GM19324 (cell line): ENCODE data around the gene CDH19.

Experiments used
- ATAC-seq: cut with Tn5 transposase; IDR thresholded peaks from one replicate; pipeline ENCODE4 v1.9.1; 2021; ENCODE audit warnings: mild to moderate bottlenecking, moderate library complexity; ENCODE audit not compliant: unreplicated experiment, low FRiP score

Gene CDH19

DNA sequence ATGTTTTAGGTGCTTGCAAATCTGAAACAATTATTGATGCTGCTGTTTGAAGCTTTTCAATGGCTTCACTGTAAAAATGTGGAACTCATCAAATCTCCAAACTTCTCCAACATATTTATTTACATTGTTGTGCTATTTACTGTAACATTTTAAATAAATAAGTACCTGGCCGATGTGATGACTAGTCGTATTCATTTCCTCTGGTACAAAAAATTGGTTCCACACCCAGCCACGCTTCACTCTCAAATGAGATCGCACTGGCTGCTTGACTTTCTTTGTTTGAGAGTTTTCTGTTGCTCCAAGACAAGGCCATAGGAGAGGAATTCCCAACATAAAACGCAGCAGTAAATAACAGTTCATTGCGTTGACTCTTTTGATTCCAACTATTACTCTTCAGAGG lies 32.0 kb downstream of the CDH19 start:
- no peak for ATAC-seq

DNA sequence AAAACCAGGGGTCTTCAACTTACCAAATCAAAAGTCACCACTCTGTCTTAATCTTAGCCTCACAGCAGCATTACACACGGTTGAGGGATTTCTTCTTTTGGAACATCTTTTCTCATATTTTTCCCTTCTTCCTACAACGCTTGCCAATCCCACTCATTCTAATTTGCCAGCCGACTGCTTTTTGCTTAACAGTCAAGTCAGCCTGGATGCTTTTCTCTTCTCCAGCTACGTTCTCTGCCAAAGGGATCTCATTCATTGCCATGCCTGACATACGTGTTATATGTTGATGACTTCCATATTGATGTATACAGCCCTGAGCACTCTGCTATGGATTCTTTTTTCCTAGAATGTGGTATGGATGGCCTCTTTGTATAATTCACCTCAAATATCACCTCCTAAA lies 37.3 kb downstream of the CDH19 start:
- ATAC-seq, result no peak

DNA sequence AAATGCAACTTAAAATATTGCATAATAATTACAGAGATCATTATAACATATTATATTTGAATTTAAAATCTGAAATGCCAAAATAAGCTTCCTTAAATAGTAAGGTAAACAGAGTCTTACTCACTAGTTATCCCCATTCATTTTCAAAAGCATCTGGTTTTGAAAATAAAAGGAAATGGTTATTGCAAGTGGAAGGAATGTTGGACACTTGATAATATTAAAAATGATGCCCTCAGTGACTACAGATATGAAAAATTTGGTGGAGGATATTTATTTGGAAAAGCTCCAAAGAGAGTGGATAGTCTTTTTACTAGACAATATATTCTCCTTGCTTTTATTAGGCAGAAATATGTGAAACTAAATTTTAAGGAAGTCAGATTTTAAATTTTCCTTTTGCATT lies 39.7 kb downstream of the CDH19 start:
- no peak for ATAC-seq

DNA sequence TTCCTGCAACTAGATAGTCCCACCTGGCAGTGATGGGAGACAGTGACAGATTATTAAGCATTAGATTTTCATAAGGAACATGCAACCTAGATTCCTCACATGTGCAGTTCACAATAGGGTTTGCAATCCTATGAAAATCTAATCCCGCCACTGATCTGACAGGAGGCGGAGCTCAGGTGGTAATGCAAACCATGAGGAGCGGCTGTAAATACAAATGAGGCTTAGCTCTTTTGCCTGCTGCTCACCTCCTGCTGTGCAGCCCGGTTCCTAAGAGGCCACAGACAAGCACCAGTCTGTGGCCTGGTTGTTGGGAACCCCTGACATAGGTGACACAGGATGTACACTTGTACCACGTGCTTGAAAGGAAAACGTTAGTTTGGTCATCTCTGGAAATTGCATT lies 41.6 kb downstream of the CDH19 start:
- no peak for ATAC-seq

DNA sequence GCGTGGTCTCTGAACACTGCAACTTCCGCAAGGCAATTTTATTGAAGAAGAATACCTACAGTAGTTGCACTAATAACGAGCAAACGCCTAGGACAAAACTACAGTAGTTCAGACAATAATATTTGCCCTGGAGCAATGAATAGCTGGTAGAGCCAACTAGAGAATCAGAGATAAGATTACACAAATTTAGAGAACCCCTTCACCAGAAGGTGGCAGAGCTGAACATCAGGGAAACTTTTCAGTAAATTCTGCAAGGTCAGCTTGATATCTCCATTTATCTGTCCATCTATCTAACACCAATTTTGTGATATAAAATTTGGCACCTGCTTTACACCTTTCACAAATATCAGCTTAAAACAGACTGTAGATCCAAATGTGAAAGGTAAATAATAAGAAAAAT lies 43.8 kb downstream of the CDH19 start:
- ATAC-seq, result no peak

DNA sequence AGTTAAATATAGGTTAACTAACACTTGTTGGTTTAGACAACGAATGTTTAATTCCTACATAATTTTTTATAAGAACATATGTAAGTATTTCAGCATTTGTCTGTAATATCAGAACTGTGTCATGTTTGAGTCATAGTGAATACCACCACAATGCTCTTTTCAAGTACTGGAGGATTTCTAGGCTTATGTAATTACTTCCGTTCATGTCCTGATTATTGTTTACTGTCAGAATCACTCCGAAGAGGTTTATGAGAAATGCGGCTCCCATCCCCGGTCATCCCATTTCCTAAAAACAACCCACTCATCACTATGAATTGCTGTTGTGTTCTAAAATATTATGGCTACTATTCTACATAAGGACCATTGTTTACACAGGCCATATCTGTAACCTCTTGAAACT lies 45.1 kb downstream of the CDH19 start:
- ATAC-seq, result no peak

DNA sequence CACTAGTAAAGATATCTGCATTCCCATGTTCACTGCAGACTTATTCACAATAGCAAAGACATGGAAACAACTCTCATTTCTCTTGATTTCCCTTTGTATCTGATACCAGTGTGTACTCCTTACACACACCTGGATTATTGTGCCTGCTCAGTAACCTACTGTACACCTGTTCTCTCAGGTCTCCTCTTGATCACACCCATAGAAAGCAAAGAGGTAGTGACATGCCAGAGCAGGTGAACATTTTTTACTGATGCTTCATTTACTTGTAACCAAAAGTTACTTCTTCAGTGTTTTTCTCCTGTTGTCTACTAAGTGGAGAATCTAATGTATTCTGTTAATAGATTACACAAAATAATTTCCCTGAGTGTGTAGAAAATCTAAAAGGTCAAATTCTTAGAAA lies 46.8 kb downstream of the CDH19 start:
- no peak for ATAC-seq

DNA sequence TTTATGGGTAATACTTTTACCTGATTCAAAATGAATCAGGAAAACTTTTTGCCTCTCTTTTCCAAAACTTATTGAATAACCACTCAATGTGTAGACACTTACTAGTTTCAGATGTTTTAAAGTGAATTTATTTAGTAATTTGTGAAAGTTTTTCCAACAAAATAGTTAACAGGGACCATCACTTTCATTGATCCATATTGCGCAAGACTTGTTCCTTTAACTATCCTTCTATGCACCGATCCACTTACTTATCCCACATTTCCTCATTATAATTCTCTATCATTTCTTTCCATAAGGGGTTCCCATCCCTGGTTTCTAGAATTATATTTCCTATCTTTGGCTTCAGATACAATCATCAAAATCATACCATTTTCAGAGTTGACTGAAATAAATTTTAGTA lies 48.3 kb downstream of the CDH19 start:
- no peak for ATAC-seq

DNA sequence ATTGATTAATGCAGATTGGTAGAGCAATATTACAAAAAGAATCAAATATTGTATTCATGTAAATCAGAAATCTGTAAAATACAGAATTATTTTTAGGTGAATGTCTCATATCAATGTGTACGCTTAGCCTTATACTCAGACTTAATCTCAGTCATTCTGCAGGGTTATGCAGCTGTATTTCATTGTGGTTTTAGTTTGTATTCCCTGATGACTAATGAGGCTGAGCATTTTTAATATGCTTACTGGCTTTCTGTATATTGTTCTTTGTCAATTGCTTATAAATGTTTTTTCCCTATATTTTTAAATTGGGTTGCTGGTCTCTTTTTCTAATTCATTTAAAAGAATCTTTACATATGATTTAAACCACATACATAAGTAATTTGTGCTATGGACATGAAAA lies 50.1 kb downstream of the CDH19 start:
- ATAC-seq, result no peak

DNA sequence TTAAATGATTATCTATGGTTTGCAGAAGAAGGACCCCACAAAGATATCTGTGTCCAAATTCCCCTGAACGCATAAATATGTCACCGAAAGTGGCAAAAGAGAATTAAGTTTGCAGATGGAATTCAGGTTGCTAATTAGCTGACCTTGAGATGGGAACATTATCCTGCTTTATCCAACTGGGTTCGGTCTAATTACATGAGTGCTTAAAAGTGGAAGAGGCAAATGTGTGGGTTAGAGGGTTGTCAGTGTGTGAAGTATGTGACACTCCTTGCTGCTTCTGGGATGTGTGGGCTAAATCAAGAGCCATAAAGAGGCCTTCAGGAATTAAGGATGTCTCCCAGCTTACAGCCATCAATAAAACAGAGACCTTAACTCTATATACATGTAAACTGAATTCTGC lies 53.5 kb downstream of the CDH19 start:
- no peak for ATAC-seq

DNA sequence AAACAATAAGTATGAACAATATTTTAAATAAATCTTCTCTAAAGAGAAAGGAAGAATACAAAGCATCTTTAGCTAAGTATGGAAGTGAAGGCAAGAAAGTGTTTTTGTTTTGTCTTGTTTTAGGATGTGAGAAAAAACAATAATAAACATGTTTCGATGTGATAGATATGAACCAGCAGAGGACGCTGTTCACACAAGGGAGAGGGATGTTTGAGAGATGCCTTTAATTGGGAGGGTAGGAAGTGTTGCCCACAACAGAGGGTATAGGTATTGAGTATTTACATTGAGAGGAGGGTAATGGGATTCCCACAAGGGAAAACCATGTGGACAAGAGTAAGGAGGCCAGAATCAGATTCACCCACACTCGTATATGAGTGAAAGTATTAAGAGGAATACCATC lies 55.1 kb downstream of the CDH19 start:
- no peak for ATAC-seq

DNA sequence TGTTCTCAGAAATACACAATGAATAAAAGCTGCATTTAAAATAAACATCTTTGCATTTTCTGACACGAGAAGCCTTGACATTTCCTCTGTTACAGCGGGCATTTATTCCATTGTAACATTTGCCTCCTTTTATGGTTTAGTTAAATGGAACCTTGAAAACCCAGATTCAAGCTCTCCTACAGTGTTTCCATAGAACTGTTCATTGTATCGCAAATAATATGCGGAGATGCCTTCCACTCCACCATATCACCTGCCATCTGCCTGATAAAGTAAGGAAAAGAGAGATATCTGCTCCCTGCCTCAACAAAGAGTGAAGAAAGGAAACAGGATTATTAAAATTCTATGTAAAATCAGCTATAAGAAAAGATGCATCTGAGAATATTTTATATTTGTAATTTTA lies 69.8 kb downstream of the CDH19 start:
- ATAC-seq, result no peak

DNA sequence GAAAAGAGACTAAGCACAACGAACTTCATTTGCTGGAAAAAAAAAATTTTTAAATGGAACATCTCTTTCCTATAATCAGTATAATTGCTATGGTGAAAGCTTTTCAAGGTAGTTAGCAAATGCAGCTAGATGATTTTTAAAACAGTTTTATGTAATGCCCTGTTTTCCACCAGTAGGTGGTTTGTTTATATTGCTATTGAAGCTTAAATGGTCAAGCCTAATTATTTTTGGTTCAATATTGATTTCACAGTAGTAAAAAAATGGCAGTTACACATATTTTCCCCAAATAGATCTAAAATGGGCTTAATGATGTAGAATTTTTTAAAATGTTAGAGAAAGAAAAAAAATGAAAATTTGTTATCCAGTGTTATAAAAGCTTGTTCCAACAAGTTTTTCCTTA lies 70.2 kb downstream of the CDH19 start:
- ATAC-seq, result no peak

DNA sequence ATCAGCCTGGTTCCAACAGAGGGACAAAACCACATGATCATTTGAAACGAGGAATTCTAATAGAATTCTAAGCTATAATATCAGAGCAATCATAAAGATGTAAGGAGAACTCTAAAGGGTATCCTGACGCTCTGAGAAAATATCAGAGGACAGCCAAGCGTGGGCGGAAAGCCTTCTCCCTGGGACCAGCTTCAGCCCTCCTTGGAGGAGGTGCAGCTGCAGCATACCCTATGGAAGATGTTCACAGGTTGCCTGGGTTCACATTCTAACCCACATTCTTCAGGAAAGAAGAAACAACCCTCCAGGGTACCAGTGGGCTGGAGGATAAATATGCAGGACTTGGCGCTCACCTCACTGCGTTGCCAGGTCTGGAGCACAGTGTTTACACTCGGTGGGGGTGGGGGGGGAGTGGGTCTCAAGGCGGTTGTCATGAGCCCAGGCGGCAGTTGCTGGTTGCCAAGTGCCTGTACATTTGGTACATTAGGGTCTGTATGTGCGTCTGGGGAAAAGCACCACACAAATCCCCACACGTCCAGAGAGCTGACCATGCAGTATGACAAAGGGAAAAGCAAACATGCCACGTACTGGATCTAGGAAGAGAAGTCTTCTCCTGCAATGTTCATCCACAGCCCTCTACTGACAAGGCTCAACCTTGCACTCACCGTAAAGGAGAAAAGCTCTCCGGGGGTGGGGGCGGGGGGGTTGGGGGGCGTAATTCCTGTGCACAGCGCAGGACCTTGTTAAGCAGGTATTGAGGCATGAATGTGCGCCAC lies 80.5 kb downstream of the CDH19 start:
- no peak for ATAC-seq

DNA sequence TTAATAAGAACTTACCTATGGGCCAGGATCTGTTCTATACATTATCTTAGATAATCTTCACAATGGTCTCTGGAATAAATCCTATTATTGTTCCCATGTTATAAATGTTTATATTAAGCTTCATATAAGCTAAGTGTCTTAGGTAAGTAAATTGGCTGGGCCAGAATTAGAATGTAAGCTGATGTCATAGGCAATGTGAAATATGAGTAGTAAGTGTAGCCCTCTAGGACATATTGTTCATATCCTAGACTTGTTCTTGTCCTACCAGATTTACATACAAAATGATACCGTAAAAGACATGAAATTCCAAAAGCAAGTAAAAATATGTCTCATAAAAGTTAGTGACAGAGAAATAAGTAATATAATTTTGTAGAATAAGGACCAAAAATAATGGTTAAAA lies 89.9 kb downstream of the CDH19 start:
- no peak for ATAC-seq

DNA sequence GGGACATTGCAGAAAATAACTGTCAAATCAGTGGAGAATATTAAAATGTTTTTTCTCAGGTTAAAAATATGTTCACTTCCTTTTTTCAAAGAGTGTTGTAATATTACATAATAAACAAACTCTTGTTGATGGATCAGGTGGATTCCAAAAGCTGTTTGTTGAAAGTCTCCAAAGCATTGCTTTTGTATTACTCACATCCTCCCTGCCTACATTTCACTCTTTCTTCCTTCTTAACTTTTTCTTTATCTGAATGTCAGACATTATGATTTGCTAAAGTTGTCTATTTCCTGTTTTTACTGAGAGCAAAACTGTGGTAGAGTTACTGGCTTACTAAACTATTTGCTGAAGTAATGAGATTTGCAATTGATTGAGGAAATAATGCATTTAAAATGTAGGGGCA lies 92.1 kb downstream of the CDH19 start:
- no peak for ATAC-seq

DNA sequence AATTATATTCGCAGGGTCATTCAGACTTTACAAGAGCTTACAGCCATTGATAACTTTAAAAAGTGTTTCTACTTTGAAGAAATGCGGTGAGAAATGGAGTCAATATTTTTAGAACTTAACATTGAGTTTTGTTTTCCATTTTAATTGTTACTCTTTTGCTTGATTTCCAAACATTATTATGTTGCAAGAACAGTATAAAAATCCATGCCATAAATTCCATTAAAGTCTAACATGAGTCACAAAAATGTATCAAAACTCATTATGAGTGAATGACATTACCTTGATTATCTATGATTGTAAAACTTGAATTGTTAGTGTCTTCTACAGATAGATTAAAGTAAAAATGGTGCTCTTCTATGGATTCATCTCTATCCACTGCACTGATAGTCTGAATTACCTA lies 92.6 kb downstream of the CDH19 start:
- ATAC-seq, result no peak

DNA sequence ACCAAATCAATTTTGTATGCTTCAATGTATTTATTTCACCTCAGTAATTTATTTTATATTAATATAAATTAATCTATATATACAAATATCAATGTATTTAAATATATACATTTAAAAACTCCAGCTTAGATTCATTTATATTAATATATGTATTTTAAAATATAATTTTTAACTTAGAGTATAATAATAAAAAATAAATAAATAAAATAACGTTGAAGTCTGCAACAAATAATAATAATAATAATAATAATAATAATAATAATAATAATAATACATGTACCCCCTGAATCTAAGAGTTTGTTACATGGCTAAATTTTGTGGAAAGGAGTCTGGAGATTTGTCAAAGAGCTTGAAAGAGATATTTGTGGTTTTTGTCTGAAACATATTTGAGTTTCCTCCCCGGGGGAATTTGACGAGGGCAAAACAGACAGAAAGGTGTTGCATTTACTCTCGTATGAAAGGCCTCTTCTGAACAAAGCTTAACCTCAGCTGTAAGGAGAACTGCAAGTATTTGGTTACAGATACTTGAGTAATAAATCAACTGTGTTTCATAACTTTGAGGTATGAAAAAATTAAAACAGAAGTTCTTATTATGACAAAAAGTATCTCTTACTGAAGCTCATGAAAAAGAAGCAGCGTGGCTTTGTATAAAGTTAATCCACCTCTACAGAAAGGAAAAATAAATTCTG lies 93.4 kb downstream of the CDH19 start:
- no peak for ATAC-seq

DNA sequence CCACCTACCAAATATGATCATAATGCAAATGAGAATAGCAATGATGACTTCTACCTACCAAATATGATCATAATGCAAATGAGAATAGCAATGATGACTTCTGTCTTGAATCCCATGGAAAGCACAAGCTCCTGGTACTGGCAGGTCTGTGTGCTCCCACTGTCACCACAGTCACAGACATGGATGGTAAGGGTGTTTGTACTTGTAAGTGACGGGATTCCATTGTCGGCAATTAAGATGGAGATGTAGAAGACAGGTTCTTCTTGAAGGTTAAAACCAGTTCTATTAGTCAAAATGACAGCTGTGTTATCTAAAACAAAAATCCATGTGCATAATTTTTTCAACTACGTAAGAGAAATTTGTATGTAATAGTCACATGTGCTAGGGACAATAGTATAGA lies 95.0 kb downstream of the CDH19 start:
- ATAC-seq, result no peak

DNA sequence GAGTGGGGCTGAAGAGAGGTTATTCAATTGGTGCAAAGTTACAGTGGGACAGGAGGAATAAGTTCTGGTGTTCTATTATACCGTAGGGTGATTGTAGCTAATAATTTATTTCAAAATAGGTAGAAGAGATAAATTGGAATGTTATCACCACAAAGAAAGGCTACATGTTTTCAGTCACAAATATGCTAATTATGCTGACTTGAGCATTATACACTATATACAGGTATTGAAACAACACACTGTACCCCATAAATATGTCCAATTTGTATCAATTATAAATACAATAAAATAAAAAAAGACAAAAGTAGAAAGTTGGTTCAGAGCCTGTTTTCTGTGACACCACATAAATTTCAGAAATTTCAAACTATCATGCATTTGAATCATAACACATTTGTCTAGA lies 97.7 kb downstream of the CDH19 start:
- no peak for ATAC-seq

DNA sequence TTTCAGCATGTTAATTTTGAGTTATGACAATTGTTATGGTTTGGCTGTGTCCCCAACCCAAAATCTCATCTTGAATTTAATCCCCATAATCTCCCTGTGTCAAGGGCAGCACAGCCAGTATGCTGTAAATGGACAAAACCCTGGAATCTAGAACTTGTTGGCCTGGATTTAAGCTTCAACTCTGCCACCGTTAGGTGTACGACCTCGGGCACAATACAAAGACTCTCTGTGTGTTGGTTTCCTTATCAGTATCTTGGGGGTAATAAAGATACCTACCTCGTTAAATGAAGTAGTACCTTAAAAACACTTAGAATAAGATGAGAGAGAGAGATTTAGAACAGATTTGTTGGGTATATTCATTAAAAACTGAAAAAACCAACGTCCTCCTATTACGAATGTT lies 106.5 kb downstream of the CDH19 start:
- no peak for ATAC-seq

DNA sequence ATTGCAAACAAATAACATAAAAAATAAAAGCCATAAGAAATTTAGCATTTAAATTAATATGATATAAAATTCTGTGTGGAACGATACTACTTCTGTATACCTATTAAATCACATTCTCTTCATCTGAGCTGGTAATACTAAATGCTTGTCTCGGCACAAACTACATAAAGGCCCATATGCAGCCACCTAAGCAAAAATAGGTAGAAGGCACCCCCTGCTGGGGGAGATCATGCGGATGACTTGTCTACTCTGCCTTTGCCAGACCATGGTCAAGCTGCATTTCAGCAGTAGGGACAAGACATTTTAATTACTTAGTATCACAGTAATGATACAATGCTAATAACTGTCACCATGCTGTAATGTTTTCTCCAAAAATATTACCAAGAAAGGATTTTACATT lies 108.0 kb downstream of the CDH19 start:
- no peak for ATAC-seq
